Upper lobe of left lung (tissue), 6 donors: ENCODE measurements around the gene ELOB. TPM values are rescaled to one million over a fixed set of nuclear protein-coding genes. Genes with fewer than 3 reads are reported as not detected.

Source experiments
- ATAC-seq, 2 donors: fragments of 200-7000 bp; cut with Tn5 transposase; one replicate each; pipeline ENCODE4 v1.9.1; 2022; ENCODE audit warnings: mild to moderate bottlenecking in 2 of 2, moderate library complexity in 2 of 2; ENCODE audit not compliant: low FRiP score in 2 of 2
- DNase-seq, 2 donors: peaks; one replicate each; pipeline ENCODE4 v3.0.0-alpha.2; 2019 to 2020
- H3K27ac ChIP-seq, 4 donors: fragments of 200-600 bp; sonication (generic); one replicate each; pipeline ENCODE4 v1.5.1; 2016 to 2019
- H3K27me3 ChIP-seq, 4 donors: fragments of 200-600 bp; sonication (generic); one replicate each; pipeline ENCODE4 v1.5.1; 2017 to 2019
- H3K36me3 ChIP-seq, 4 donors: fragments of 200-600 bp; sonication (generic); one replicate each; pipeline ENCODE4 v1.5.1; 2016 to 2019
- H3K4me1 ChIP-seq, 4 donors: fragments of 200-600 bp; sonication (generic); one replicate each; pipeline ENCODE4 v1.5.1; 2018 to 2019
- H3K4me3 ChIP-seq, 4 donors: fragments of 200-600 bp; sonication (generic); one replicate each; pipeline ENCODE4 v1.5.1; 2017 to 2019; ENCODE audit warnings: mild to moderate bottlenecking in 2 of 4, moderate library complexity in 1 of 4
- H3K9me3 ChIP-seq, 4 donors: fragments of 200-600 bp; sonication (generic); one replicate each; pipeline ENCODE4 v1.5.1; 2018 to 2019
- EP300 ChIP-seq, 4 donors: sonication (generic); formaldehyde crosslinking; IDR thresholded peaks; one replicate each; pipeline ENCODE4 v1.5.1; 2017; ENCODE audit warnings: antibody characterized with exemption in 4 of 4, control low read depth in 2 of 4
- POLR2A ChIP-seq, 4 donors: fragments of 450-650 bp; IDR thresholded peaks; one replicate each; pipeline ENCODE4 v1.5.1; 2016 to 2017; ENCODE audit warnings: antibody characterized with exemption in 4 of 4, mild to moderate bottlenecking in 2 of 4
- POLR2AphosphoS5 ChIP-seq, 2 donors: sonication (generic); formaldehyde crosslinking; IDR thresholded peaks; one replicate each; pipeline ENCODE4 v1.5.1; 2017; ENCODE audit warnings: antibody characterized with exemption in 2 of 2
- WGBS, 2 donors: methylation state at CpG; one replicate each; pipeline ENCODE4 v1.1.5; 2017 to 2018; 5-methylcytosine and 5-hydroxymethylcytosine counted together
- total RNA-seq, 6 donors: library from RNA; depleted of rRNA in 4 of 6; stranded (reverse); fragments of >200 nt in 4 of 6; gene quantifications; one replicate each; pipeline versions ENCODE4 v1.1.0 to v1.2.1, GENCODE V29; 2016 to 2021
- TF ChIP-seq, protein P1 (sequence below), 6 experiments: fragments of 450-650 bp in 4 of 6; fragments of 200-600 bp in 2 of 6; sonication (generic) in 2 of 6; IDR thresholded peaks; one replicate each; pipeline ENCODE4 v1.5.1; 2016 to 2019; ENCODE audit warnings: antibody characterized with exemption in 6 of 6
- donor health status: DM: no; HTN: no; CAD: no; lungs with moderate emphysema.
- donor health status: DM: no; HTN: yes; CAD: no; lungs with severe emphysema.

The ELOB gene
- total RNA-seq, 6 donors from 2014 or later = 73.3 to 245 (median 145) TPM

DNA sequence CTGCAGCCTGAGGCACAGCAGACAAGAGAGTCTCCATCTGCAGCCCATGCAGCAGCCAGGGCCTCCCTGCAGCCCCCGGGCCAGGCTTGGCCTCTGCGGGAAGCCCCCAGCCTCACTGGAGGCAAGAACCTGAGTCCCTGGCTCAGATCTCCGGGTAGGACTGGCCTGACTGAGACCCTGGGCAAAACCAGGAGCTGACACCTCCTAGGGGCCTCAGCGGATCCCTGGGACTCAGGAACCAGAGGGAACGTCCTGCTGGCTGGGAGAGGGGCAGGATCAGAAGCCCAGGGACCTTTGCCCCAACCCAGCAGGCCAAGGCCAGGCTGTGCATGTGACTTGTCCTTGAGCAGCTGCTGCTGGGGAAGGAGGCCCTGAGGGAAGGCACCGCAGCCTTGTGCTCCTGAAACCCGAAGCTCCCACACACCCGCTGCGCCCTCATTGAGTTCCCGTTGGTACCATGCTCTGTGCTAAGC is 38.3 kb upstream of the ELOB start:
- WGBS, 2 donors = 70 to 76% methylated on average over 7 to 8 of the region's 10 CpGs
- no peak for TF ChIP-seq EP300 (IDR thresholded peaks at IDR 0.05)
- TF ChIP-seq, protein P1, sequence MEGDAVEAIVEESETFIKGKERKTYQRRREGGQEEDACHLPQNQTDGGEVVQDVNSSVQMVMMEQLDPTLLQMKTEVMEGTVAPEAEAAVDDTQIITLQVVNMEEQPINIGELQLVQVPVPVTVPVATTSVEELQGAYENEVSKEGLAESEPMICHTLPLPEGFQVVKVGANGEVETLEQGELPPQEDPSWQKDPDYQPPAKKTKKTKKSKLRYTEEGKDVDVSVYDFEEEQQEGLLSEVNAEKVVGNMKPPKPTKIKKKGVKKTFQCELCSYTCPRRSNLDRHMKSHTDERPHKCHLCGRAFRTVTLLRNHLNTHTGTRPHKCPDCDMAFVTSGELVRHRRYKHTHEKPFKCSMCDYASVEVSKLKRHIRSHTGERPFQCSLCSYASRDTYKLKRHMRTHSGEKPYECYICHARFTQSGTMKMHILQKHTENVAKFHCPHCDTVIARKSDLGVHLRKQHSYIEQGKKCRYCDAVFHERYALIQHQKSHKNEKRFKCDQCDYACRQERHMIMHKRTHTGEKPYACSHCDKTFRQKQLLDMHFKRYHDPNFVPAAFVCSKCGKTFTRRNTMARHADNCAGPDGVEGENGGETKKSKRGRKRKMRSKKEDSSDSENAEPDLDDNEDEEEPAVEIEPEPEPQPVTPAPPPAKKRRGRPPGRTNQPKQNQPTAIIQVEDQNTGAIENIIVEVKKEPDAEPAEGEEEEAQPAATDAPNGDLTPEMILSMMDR (IDR thresholded peaks at IDR 0.05) = no peak
- no peak for TF ChIP-seq POLR2A (IDR thresholded peaks at IDR 0.05)
- TF ChIP-seq POLR2AphosphoS5 (IDR thresholded peaks at IDR 0.05) = no peak
- Histone ChIP-seq H3K9me3 (no peaks in the 10 kb centered on the region), H3K4me1 (peaks cover 0 to 8% (median 0%) of the 10 kb centered on the region in 4 donors), H3K4me3 (no peak overlapping the region), H3K36me3 (no peaks in the 10 kb centered on the region), H3K27ac (no peak overlapping the region), H3K27me3 (peaks cover 0 to 10% (median 0%) of the 10 kb centered on the region in 4 donors)
- DNase-seq (peak in 1 of 2 donors; percentile 64), ATAC-seq (no peak)

DNA sequence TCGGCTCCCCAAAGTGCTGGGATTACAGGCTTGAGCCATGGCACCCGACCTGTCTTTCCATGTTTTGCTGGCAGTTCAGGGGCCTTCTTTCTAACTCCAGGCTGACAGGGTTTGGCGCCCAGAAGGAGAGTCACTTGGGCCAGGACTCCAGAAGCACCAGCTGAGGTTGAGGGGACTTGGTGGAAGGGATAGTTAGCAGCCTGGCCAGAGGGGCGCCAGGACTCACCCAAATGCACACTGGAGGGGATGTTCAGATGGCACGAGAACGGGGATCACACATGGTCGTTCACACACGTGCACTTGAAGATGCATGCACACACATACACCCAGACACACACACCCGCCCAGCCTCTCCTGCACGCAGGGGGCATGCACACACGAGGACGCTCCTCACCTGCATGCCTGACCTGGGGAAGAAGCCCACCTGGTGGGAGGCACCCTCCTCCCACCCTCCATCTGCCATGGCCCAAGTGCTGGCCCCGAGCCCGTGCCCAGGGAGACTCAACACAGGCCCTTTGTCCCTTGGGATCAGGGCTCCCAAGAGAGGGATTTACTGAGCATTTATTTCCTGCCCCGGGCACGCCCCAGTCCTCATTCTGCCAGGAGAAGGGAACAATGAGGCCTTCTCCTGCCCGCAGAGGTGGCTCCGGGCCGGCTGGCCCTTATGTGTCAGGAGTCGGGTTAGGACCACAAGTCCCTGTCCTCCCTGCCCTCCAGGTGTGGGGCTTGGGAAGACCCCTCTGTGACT is 37.6 kb upstream of the ELOB start:
- no peaks in the 10 kb centered on the region for H3K36me3 ChIP-seq
- no peak overlapping the region for H3K27ac ChIP-seq
- no peak overlapping the region for H3K4me3 ChIP-seq
- 75 to 83% methylated on average over 8 to 20 of the region's 20 CpGs for WGBS, 2 donors
- DNase-seq (no peak), ATAC-seq (no peak)
- H3K9me3 ChIP-seq = no peaks in the 10 kb centered on the region
- H3K4me1 ChIP-seq = peaks cover 0 to 8% (median 0%) of the 10 kb centered on the region in 4 donors
- TF ChIP-seq POLR2AphosphoS5 (IDR thresholded peaks at IDR 0.05) = no peak
- H3K27me3 ChIP-seq = peaks cover 0 to 10% (median 0%) of the 10 kb centered on the region in 4 donors

DNA sequence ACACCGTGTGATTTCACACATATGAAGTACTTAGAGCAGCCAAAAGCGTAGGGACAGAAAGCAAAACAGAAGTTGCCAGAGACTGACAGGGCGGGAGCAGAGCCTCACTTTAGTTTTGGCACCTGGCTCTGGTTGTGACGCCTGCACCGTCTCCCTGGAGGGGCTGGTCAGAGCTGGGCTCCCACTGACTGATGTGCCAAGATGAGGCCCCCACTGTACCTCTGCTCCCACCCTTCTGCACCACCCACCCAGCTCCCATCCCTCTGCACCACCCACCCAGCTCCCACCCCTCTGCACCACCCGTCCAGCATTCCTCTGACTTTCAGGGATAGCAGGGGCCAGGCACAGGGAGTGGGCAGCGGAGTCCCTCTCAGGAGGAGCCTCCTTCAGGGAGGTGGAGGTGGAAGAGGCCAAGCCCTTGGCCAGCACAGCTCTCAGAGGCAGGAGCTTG is 36.7 kb upstream of the ELOB start:
- no peaks in the 10 kb centered on the region for H3K9me3 ChIP-seq
- no peaks in the 10 kb centered on the region for H3K36me3 ChIP-seq
- H3K27me3 ChIP-seq = peaks cover 0 to 10% (median 0%) of the 10 kb centered on the region in 4 donors
- 69% methylated on average over 6 to 7 of the region's 7 CpGs for WGBS, 2 donors
- TF ChIP-seq, protein P1 (IDR thresholded peaks at IDR 0.05) = no peak
- TF ChIP-seq POLR2AphosphoS5 (IDR thresholded peaks at IDR 0.05) = no peak
- no peak for TF ChIP-seq POLR2A (IDR thresholded peaks at IDR 0.05)
- TF ChIP-seq EP300 (IDR thresholded peaks at IDR 0.05) = no peak
- no peak overlapping the region for H3K4me3 ChIP-seq
- H3K27ac ChIP-seq = no peak overlapping the region
- peaks cover 0 to 8% (median 0%) of the 10 kb centered on the region in 4 donors for H3K4me1 ChIP-seq
- ATAC-seq (no peak), DNase-seq (no peak)

DNA sequence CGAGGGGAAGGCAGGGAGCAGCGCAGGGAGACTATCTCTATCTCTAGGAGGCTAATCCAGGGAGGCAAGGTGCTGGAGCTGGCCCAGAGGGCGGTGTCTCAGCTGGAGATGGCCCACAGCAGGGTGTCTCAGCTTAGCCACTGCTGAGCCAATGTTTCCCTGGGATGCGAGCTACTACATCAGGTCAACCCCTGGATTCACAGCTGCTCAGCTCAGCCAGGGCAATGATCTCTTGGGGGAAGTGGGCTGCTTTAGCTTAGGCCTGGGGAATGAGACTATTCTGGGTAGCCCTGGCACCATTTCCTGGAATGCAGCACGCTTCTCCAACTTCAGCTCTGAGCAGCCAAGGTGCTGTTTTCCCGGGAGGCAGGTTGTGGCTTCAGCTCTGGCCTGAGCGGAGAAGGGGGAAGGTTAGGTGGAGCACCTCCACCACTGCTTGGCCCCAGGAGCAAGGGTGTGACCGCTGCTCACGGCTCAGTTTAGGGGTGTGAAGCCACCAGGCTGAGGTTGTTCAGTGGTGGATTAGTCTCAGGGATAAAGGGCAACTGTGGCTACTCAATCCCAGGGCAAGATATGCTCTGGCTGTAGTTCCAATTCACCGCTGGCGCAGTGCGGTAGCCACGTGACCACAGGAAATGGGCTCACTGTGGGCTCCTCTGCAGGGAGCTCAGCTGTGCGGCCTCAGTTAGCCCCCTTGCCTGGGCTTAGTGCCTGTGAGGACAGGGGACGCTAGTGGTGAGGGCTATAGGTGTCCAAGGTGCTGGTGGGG is 34.8 kb upstream of the ELOB start:
- Histone ChIP-seq H3K27ac (no peak overlapping the region), H3K4me3 (no peak overlapping the region), H3K27me3 (peaks cover 0 to 2% (median 0%) of the 10 kb centered on the region in 4 donors), H3K36me3 (no peaks in the 10 kb centered on the region), H3K9me3 (no peaks in the 10 kb centered on the region), H3K4me1 (peaks cover 0 to 2% (median 0%) of the 10 kb centered on the region in 4 donors)
- ATAC-seq (no peak), DNase-seq (no peak)
- WGBS, 2 donors = 65 to 68% methylated on average over 6 to 15 of the region's 15 CpGs
- TF ChIP-seq, protein P1 (IDR thresholded peaks at IDR 0.05) = no peak
- no peak for TF ChIP-seq EP300 (IDR thresholded peaks at IDR 0.05)
- TF ChIP-seq POLR2A (IDR thresholded peaks at IDR 0.05) = no peak
- TF ChIP-seq POLR2AphosphoS5 (IDR thresholded peaks at IDR 0.05) = no peak

DNA sequence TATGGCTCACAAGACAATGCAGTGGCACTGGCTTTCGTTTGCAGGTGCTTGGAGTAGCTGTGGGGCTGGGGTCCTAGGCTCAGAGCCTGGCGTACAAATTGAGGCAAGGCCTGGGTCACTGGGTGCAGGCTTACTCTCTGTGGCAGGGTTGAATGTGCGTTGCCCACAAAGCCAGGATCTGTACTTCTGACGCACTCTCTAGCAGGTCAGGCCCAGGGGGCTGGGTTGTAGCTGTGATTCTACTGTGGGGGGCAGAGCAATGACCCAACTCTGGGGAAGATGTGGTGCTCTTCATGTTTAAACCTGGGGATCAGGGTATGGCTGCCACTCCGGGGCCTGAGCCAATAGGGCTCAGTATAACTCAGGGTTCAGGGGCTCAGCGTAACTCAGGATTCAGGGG is 33.6 kb upstream of the ELOB start:
- Histone ChIP-seq H3K36me3 (no peaks in the 10 kb centered on the region), H3K9me3 (no peaks in the 10 kb centered on the region), H3K4me3 (no peak overlapping the region), H3K27ac (no peak overlapping the region), H3K27me3 (no peaks in the 10 kb centered on the region), H3K4me1 (no peaks in the 10 kb centered on the region)
- no peak for TF ChIP-seq POLR2AphosphoS5 (IDR thresholded peaks at IDR 0.05)
- no peak for DNase-seq
- no peak for ATAC-seq
- WGBS, 2 donors = 72 to 77% methylated on average over 4 to 6 of the region's 6 CpGs
